Cardiac fibroblast (primary cell): ENCODE data around the gene TNFRSF8.
"Not testable (repeated sequence)": the region's sequence is repeated elsewhere in the genome, so short reads cannot be mapped to it uniquely, and the experiment has no call there.

Experiments used
- DNase-seq, 2 donors: peaks; one replicate each; pipeline versions ENCODE4 v3.0.0 to v3.0.0-alpha.2; 2010; ENCODE audit warnings: low read depth in 2 of 2
- H3K4me3 ChIP-seq, 2 donors: replicated peaks in 1 of 2; 1 replicate in 1 of 2; 2 replicates in 1 of 2; pipeline ENCODE4 v1.5.1; 2011; ENCODE audit warnings: low read depth in 2 of 2, low read length in 2 of 2, mild to moderate bottlenecking in 2 of 2, moderate library complexity in 1 of 2
- TF ChIP-seq, protein P1 (sequence below): IDR thresholded peaks from one replicate; pipeline ENCODE4 v1.5.1; 2011; ENCODE audit warnings: low read depth, mild to moderate bottlenecking, low read length, inconsistent platforms

Gene TNFRSF8

DNA sequence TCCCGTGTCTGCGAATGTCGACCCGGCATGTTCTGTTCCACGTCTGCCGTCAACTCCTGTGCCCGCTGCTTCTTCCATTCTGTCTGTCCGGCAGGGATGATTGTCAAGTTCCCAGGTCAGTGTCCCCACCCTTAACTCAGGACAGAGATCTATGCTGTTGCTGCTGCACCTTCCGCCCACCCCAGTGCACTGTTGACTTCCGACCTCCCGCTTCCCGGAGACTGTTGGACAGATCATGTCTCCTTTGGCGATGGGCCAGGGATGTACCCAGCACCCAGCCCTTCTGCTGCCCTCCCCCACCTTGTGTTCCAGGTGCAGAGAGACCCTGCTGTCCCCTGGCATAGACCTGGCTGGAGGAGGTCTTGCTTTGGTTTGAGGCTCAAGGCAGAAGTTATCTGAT is 41.3 kb downstream of the TNFRSF8 start:
- H3K4me3 ChIP-seq = no peak overlapping the region
- no peak for DNase-seq
- TF ChIP-seq, protein P1, sequence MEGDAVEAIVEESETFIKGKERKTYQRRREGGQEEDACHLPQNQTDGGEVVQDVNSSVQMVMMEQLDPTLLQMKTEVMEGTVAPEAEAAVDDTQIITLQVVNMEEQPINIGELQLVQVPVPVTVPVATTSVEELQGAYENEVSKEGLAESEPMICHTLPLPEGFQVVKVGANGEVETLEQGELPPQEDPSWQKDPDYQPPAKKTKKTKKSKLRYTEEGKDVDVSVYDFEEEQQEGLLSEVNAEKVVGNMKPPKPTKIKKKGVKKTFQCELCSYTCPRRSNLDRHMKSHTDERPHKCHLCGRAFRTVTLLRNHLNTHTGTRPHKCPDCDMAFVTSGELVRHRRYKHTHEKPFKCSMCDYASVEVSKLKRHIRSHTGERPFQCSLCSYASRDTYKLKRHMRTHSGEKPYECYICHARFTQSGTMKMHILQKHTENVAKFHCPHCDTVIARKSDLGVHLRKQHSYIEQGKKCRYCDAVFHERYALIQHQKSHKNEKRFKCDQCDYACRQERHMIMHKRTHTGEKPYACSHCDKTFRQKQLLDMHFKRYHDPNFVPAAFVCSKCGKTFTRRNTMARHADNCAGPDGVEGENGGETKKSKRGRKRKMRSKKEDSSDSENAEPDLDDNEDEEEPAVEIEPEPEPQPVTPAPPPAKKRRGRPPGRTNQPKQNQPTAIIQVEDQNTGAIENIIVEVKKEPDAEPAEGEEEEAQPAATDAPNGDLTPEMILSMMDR = no peak

GRCh38 chr1:12106153-12106552 is 43.0 kb downstream of the TNFRSF8 start:
- TF ChIP-seq, protein P1 = no peak
- DNase-seq = no peak
- no peak overlapping the region for H3K4me3 ChIP-seq

- not testable (repeated sequence) for H3K4me3 ChIP-seq
- TF ChIP-seq, protein P1 = peak; percentile 66
- DNase-seq = peak in 1 of 2 donors; percentile 16
These were observed 43.8 kb downstream of the TNFRSF8 start for GRCh38 chr1:12106861-12107260.

DNA sequence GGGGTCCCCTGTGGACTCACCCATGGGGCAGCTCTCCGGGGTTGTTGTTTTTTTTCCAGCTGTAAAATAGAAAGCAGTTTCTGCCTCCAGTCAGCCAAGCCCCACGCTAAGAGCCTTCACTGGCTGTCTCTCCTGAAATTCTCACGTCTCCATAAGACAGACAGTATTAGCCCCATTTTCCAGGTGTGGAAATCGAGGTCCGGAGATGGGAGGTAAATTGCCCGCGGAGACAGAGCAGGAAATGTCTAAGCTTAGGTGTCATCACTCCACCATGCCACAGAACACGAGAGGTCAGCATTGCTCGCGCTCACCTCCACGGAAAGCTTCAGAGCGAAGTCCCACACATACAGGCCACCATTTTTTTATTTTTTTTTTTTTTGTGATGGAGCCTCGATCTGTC is 44.6 kb downstream of the TNFRSF8 start:
- H3K4me3 ChIP-seq = no peak overlapping the region
- TF ChIP-seq, protein P1 = no peak
- no peak for DNase-seq

GRCh38 chr1:12109901-12110300 is 46.8 kb downstream of the TNFRSF8 start:
- no peak for DNase-seq
- TF ChIP-seq, protein P1 = no peak
- no peak overlapping the region for H3K4me3 ChIP-seq

DNA sequence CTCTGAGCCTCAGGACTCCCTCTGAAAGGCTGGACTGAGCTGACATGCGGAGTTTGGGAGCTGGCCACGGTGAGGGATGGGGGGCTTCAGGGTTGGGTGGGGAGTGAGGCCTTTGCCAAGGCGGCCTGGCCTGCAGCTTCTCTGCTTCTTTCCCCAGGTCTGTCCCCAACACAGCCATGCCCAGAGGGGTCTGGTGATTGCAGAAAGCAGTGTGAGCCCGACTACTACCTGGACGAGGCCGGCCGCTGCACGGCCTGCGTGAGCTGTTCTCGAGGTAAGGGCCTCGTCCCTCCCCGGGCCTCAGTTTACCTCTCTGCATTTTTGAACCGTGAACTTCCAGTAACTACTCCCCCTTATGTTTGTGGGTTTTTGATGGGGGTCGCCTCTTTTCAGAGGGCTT is 48.6 kb downstream of the TNFRSF8 start:
- H3K4me3 ChIP-seq = no peak overlapping the region
- DNase-seq = no peak
- TF ChIP-seq, protein P1 = no peak

- no peak overlapping the region for H3K4me3 ChIP-seq
- TF ChIP-seq, protein P1 = no peak
- peak; percentile 29 to 58 for DNase-seq
These were observed 49.6 kb downstream of the TNFRSF8 start for GRCh38 chr1:12112711-12113161.
